ENCODE results near the gene CACNA1C.

The CACNA1C gene

DNA sequence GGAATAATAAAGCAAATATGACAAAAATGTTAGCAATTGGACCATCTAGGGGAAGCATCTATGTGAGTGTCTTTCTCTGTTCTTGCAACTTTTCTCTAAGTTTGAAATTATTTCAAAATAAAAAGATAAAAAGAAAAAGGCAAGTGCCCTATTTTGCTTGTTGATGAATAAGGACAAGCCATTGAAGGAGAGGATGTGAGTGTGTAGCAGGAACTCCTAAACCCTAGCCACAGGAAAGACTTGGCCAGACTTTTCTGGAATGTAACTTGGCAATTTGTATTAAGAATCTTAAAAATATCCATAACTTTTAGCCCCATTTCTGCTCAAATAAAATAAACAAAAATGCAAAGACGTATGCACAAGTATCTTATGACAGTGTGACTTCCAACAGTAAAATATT lies 279.4 kb downstream of the CACNA1C start:
- no peak for DNase-seq

DNA sequence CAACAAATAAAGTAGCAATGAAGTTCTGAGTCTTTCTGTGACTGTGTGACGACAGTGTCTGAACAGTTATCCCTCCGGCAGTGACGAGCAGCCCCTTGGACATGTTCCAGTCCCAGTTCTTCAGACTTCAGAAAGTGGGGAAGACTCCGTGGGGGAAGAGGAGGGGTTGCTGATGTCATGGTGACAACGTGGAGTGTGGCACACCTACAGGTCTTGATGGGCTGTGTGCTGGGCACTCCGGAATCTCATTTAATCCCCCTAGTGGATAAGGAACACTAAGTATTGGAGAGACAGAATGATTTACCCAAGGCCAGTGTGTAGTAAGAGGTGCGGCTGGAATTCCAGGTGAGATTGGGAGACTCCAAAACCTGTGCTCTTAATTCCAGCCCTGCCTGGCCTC lies 280.2 kb downstream of the CACNA1C start:
- DNase-seq, result no peak

DNA sequence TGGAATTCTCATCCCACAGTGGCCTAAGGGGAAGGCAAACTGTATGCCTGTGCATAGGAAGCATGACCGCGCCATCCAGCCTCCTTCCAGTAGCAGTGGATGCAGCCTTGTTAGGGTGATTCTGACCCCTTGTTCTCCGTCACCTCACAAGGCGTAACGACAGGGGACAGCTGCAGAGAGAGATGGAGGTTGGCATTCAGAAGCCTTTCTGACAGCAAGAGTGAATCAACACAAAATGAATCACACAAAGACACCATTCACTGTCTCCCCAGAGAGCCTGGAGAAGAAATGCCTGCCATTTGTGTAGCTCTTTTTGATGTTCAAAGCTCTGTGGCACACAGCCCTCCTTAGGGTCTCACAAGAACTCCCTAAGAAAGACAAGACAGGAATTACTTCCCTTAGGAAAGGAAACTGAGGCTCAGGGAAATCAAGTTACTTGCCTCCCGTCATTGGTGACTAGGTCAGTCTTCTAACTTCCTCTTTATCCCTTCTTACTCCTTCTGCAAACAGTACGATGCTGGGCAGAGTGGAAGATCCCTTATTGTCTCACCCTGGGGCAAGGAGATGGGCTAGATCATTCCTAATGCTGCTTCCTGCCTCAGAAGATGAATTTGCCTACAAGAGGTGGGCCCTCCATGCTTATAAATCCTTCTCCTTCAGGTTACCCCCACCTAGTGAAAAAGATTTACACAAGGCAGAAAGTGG lies 280.9 kb downstream of the CACNA1C start:
- no peak for DNase-seq

DNA sequence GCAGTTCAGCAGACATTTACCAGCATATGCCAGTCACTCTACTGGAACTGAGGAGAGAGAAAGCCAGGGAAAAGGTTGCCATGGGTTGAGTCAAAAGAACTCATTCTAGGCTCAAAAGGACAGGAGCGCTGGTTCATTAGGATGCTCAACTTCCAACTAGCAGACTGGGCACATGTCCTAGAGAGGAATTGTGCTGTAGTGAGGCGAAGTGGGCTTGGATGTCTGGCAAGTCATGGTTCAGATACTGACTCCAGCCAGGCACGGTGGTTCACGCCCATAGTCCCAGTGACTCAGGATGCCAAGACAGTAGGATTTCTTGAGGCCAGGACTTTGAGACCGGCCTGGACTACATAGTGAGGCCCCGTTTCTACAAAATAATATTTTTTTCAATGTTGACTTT lies 281.5 kb downstream of the CACNA1C start:
- no peak for DNase-seq

- DNase-seq, result no peak
Observed at GRCh38 chr12:2334689-2335088, 281.9 kb downstream of the CACNA1C start.

- no peak for DNase-seq
Observed at GRCh38 chr12:2335109-2335508, 282.3 kb downstream of the CACNA1C start.

DNA sequence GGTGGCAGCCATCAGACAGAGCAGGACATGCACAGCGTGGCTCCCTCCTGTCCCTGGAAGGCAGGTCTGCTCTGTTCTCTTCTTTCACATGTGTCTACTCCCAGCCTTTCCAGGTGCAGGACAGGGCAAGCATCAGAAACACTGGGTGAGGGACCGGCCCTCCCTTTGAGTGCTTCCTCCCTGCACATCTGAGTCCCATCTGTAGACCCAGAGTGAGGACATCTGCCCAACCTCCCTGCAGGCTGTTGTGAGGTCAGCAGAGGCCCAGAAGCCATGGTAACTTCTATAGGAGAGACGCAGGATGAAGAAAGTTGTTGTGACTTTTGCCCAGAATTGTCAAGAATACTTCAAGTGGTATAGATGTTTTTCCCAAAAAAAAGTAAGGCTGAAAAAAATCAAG lies 282.7 kb downstream of the CACNA1C start:
- DNase-seq, result no peak

GRCh38 chr12:2335916-2336315 lies 283.1 kb downstream of the CACNA1C start:
- DNase-seq, result no peak

- DNase-seq, result no peak
Observed at GRCh38 chr12:2336409-2336829, 283.6 kb downstream of the CACNA1C start.

GRCh38 chr12:2337031-2338010 lies 284.5 kb downstream of the CACNA1C start:
- no peak for DNase-seq

DNA sequence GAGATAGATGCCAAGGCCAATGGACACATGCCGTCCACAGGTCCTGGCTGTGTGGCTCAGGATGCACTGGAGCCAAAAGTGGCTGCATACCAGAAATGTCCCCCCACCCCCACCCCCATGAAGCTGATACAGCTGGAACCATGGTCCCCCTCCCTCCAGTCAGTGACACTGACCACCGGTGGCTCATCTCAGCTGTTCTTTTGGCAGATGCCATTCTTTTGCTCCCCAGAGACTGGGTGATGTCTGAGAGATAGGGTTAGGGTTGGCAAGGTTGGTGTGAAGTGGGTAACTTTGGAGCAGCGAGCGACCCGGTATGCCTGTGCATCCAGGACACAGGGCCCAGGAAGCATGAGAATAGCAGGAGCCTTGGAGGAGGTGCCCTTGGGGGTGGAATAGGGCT lies 285.6 kb downstream of the CACNA1C start:
- no peak for DNase-seq

- DNase-seq, result no peak
Observed at GRCh38 chr12:2338991-2339431, 286.2 kb downstream of the CACNA1C start.

- DNase-seq, result no peak
Observed at GRCh38 chr12:2341051-2341751, 288.4 kb downstream of the CACNA1C start.

DNA sequence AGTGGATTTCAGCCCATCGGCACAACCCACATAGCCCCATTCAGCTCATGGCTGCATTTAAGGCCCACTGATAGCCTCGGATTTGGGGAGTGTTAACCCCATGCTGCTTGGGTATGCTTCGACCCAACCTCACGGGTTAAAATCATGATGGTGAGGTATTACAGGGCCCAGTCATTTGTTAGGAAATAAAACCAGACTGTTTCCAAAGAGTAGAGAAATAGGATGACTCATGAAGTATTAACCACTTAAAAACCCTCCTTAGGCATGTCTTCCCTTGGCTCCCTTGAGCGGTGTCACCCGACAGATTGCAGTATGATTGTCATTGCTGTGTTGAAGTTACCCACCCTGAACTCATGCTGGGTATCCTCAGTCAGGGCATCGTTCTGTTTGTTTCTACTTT lies 289.1 kb downstream of the CACNA1C start:
- DNase-seq, result no peak

DNA sequence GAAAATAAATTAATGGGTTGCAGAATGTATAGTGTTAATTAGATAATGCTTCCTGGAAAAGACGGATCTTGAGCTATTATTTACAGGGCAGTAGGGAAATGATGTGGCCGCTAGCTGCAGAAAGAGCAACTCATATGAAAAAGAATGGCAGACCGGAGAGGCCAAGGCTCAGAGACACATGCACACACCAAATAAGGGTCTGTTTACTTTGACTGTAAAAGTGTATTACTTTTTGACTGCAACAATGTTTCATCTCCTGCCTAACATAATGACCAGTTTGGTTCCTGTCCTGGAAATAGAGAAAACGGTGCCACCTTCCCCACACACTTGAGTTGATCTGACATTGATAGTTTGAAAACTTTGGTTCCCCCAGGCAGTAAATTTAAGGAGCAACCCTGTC lies 290.9 kb downstream of the CACNA1C start:
- no peak for DNase-seq

DNA sequence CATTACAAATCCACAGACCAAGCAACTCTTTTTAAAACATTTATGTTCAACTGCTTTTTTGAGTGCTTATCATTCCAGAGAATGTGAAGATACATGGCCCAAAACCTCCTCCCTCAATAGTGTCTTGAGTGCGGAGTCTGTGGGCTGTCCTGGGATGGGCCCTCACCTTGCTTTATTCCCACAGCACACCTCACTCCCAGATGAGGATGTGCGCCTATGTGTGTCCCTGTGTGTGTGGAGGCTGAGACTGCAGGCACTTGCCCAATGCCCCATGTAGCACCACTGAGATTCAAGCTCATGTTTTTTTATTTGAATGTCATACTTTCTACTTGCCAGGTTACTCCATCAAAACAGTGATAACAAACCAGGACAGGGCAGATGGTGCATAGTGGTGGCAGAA lies 291.7 kb downstream of the CACNA1C start:
- DNase-seq, result no peak

DNA sequence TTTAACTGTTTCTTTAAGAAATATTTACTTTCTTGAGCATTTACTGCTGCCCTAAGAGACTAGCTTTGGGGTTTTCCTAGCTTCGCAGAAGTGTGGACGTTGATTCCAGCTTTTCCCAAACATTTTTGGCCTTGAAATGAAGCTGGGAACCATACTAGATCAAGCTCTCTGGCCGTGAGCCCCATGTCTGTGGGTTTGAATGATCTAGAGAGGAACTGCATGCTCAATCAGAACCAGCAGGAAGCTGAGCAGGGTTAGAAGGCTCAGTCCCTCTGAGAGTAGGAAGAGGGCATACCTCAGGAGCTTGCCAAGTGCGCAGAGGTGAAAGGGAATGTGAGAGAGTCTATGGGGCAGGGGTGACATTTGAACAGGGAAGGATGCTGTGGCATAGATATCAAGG lies 292.1 kb downstream of the CACNA1C start:
- DNase-seq, result no peak

- DNase-seq, result no peak
Observed at GRCh38 chr12:2345902-2346301, 293.1 kb downstream of the CACNA1C start.

DNA sequence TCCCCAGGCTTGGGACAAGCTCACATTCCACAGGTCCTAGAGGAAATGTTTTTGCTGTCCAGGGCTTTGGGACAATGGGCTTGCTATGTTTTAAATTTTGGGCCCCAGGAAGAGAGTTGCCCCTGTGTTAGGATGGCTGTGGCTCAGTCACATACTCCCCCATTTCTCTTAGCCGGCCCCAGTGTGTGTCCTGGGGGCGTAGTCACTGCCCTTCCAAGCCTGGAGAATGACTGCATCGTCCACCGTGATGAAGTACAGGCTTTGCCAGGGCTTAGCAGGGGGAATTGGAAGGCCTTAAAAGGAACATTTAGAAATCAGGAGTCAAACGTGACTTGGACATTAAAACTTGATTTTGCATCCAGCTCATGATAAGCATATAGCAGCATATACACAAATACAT lies 293.6 kb downstream of the CACNA1C start:
- no peak for DNase-seq

GRCh38 chr12:2347137-2347843 lies 294.5 kb downstream of the CACNA1C start:
- DNase-seq, result no peak

DNA sequence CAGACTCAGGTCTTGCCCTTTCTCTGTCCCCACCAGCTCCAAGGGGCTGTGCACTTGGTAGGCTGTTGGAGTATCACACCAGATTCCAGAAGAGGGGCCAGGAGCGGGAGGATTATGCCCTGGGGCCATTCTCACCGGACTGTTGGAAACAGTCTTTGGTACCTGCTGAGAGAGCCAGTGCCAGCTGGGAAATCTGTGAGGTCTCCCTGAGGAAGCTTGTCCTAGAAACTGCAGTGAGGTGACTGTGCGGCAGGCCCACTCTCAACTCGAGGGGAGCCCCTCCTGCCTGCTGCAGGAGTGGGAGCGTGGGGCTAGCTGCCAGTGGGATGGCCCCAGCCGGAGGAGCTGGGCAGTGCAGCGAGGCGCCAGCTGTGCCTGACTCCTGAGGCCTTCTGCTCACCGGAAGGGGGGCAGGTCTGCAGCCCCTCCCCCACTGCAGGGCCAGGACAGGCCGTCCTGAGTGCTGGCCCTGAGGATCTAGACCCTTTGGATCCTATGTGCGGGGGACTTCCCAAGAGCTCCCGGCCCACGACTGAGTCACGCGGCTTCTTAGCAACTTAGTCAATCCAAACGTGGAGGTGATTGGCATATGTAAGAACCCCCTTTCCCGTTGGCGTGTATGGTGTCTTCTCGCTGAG lies 295.2 kb downstream of the CACNA1C start:
- DNase-seq, result no peak

- no peak for DNase-seq
Observed at GRCh38 chr12:2348482-2348852, 295.7 kb downstream of the CACNA1C start.

Measured in stimulated activated CD4-positive, alpha-beta T cell treated with anti-CD3 and anti-CD28 coated beads, Interleukin-2, amount 100 ng/mL, for 48 hours (primary cell).